HG03342 (cell line): ENCODE data around the gene WWP2.
"Not testable (repeated sequence)": the region's sequence is repeated elsewhere in the genome, so short reads cannot be mapped to it uniquely, and the experiment has no call there.

Experiments
- ATAC-seq: cut with Tn5 transposase; IDR thresholded peaks from one replicate; pipeline ENCODE4 v1.9.1; 2021; ENCODE audit warnings: mild to moderate bottlenecking, moderate library complexity; ENCODE audit not compliant: unreplicated experiment

WWP2 gene

GRCh38 chr16:69745232-69745612, 16.9 kb upstream of the WWP2 start:
- no peak for ATAC-seq

GRCh38 chr16:69745959-69746358, 16.2 kb upstream of the WWP2 start:
- ATAC-seq: no peak

GRCh38 chr16:69747115-69747514, 15.0 kb upstream of the WWP2 start:
- no peak for ATAC-seq

- no peak for ATAC-seq
Measured at GRCh38 chr16:69748694-69749345, 13.3 kb upstream of the WWP2 start.

- ATAC-seq: no peak
Measured at GRCh38 chr16:69754143-69754468, 8.0 kb upstream of the WWP2 start.

- peak; percentile 94 for ATAC-seq
Measured at GRCh38 chr16:69754469-69755310, 7.4 kb upstream of the WWP2 start, which contains the start of gene NOB1. Gene NOB1, minus strand, starts transcription at chr16:69754926. Its CDS starts 16 bp downstream, at chr16:69754910.

- ATAC-seq: no peak
Measured at GRCh38 chr16:69756705-69757104, 5.4 kb upstream of the WWP2 start.

- ATAC-seq: not testable (repeated sequence)
Measured at GRCh38 chr16:69757375-69757774, 4.8 kb upstream of the WWP2 start.

GRCh38 chr16:69762814-69763598, 874 bp downstream of the WWP2 start:
- ATAC-seq: peak; percentile 26

GRCh38 chr16:69763599-69763942, 1.4 kb downstream of the WWP2 start:
- ATAC-seq: no peak

- ATAC-seq: no peak
Measured at GRCh38 chr16:69767459-69768229, 5.5 kb downstream of the WWP2 start.

- ATAC-seq: no peak
Measured at GRCh38 chr16:69768666-69769065, 6.5 kb downstream of the WWP2 start.

- ATAC-seq: no peak
Measured at GRCh38 chr16:69769404-69769803, 7.3 kb downstream of the WWP2 start.

GRCh38 chr16:69771651-69771967, 9.5 kb downstream of the WWP2 start:
- no peak for ATAC-seq

GRCh38 chr16:69773260-69773947, 11.3 kb downstream of the WWP2 start:
- peak; percentile 61 for ATAC-seq

- no peak for ATAC-seq
Measured at GRCh38 chr16:69775563-69775962, 13.4 kb downstream of the WWP2 start.

GRCh38 chr16:69779724-69780123, 17.6 kb downstream of the WWP2 start:
- ATAC-seq: no peak

- no peak for ATAC-seq
Measured at GRCh38 chr16:69781118-69781517, 19.0 kb downstream of the WWP2 start.

- ATAC-seq: no peak
Measured at GRCh38 chr16:69784586-69784985, 22.5 kb downstream of the WWP2 start.

GRCh38 chr16:69787883-69788282, 25.8 kb downstream of the WWP2 start:
- ATAC-seq: no peak
